Measurements from ENCODE around the gene PRRC2B.
"Not testable (repeated sequence)": the region's sequence is repeated elsewhere in the genome, so short reads cannot be mapped to it uniquely, and the experiment has no call there.

The PRRC2B gene

GRCh38 chr9:131491001-131491710, 97.3 kb downstream of the PRRC2B start:
- FAIRE-seq, result no peak

- FAIRE-seq, result no peak
Observed at GRCh38 chr9:131492070-131492469, 98.2 kb downstream of the PRRC2B start.

DNA sequence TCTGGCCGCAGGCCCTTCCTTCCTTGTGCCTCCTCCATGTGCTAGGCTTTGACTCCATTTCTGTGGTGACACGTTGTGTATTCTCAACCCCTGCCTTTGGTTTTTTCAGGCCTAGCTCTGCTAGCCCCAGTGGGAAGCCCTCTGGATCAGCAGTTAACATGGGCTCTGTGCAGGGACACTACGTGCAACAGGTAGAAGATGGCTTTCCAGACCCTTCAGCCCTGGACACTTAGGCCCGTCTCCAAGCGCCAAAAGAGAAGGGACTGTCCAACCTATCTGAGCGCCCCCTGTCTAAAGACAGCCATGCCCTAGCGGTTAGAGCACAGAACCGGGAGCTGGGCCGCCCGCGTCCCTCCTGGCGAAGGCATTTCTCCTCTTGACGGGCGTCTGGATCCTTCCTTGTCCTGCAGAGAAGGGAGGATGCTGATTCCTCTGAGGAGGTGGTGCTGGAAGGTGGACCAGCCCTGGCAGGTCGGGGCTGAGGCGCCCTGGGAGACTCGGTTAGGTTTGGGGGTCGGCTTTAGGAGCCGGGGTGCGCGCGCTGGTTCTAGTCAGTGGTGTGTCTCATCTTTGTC, 100.5 kb downstream of the PRRC2B start:
- no peak for FAIRE-seq

GRCh38 chr9:131495785-131496184, 101.9 kb downstream of the PRRC2B start:
- FAIRE-seq, result no peak

GRCh38 chr9:131496844-131497405, 103.0 kb downstream of the PRRC2B start:
- no peak for FAIRE-seq

- FAIRE-seq, result no peak
Observed at GRCh38 chr9:131499254-131499767, 105.4 kb downstream of the PRRC2B start.

DNA sequence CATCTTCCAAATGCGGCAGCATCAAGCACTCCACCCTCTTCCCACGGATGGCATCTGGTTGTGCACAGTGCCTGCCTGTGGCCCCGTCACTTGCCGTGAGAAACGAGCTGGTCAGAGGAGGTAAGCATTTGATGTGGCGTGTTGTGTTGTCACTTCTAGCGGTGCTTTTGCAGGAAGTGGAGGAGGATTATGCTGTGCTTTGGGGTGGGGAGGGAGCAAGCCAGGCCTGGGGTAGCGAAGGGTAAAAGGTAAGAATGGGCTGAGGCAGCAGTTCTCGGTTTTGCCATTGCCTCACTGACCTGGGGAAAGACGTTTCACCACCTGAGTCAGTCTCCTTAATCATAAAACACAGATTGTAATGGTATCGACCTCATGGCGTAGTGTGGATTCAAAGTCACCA, 106.5 kb downstream of the PRRC2B start:
- no peak for FAIRE-seq

- no peak for FAIRE-seq
Observed at GRCh38 chr9:131500939-131501541, 107.2 kb downstream of the PRRC2B start.

DNA sequence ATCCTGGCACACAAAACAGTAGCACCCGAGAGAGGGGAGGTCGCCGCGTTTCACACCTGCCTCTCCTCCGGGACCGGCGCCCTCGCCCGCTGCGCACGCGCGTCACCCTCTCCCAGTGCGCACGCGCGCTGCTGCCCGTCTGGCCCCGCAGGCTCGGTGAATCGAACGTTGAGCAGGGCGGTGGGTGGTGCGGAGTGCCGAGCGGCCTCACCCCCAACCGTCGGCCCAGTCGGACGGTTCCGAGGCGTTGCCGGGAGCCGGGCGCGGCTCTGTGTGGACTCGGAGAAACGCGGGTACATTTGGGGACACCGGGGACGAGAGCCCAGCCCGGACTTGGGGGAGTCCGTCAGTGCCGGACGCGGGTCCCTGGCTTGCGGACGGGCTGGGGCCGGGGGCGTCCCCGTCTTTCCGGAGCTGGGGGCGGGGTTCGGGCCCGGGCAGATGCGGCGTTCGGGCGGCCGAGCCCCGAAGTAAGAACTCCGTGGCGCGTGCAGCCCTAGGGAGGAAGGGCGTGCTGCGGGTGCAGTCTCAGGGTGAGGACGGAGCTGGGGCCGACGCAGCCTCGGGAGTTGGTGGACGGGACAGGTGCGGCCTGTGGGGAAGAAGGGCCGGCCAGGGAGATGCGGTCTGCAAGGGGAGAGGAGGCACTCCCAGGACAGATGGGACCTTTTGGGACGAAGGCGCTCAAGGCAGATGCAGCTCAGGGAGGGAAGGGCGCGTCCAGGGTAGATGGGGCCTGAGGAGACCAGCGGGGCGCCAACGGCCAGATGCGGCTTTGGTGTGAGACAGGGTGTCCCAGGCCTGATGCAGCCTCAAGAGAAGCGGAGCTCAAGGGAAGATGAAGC, 109.1 kb downstream of the PRRC2B start, which contains the start of gene POMT1:
TSS of gene POMT1 (plus strand) at position 138 of the 845 bp plus-strand sequence. CDS start 1,301 bp downstream, outside the sequence.
- FAIRE-seq, result no peak

DNA sequence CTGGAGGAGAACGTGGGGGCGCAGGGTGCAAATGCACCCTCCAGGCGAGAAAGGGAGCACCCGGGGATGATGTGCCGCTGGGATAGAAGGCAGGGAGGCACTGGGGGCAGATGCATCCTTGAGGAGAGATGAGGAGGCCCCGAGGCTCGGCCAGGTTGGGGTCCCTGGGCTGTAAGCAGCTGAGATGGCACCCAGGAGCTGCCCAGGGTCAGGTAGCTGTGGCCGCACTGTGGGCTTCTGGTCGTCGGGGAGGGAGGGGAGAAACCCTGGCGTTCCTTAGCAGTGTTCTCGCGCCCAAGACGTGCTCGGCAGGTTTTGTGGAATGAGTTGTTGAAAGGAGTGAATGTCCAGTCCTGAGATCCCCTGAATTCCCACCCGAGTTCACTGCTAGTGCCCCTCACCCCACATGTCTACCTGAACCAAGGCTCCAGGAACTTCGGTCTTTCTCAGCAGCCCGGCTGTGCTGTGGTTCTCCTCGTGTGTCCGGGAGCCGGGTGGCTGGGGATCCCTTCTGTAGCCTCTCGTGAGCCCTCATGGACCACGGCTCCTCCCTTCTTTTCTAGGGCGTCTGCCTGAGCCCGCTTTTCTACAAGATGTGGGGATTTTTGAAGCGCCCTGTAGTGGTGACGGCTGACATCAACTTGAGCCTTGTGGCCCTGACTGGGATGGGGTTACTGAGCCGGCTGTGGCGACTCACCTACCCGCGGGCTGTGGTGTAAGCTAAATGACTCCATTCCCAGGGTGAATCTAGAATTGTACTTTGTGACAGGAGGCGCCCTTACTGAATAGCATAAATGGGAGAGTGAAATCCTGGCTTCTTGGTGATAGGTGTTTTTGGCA, 110.0 kb downstream of the PRRC2B start:
- no peak for FAIRE-seq

DNA sequence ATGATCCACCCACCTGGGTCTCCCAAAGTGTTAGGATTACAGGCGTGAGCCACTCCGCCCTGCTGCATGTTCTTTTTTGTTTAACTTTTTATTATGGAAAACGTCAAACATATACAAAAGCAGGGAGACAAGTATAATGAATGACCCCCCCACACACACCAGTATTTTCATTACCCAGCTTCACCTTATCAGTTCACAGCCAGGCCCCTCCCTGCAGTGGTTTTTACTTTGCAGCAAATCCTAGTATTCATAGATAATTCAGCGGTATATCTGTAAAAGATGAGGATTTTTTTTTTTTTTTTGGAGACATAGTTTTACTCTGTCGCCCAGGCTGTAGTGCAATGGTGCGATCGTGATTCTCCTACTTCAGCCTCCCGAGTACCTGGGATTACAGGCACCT, 111.1 kb downstream of the PRRC2B start:
- FAIRE-seq, result no peak

- FAIRE-seq, result no peak
Observed at GRCh38 chr9:131511416-131511815, 117.5 kb downstream of the PRRC2B start.

DNA sequence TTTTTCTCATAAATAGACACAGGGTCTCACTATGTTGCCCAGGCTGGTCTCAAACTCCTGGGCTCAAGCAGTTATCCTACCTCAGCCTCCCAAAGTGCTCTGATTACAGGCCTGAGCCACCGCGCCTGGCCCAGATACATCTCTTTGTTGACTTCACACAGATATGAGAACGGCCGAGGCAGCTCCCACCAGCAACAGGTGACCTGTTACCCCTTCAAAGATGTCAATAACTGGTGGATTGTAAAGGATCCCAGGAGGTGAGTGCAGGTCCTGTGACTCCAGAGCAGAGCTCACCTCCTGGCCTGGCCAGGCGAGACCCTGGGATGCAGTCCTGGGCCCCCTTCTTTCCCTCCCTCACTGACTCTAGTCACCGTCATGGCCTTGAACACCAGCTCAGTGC, 118.0 kb downstream of the PRRC2B start:
- no peak for FAIRE-seq

- no peak for FAIRE-seq
Observed at GRCh38 chr9:131513177-131513576, 119.3 kb downstream of the PRRC2B start.

- not testable (repeated sequence) for FAIRE-seq
Observed at GRCh38 chr9:131515559-131516031, 121.7 kb downstream of the PRRC2B start.

DNA sequence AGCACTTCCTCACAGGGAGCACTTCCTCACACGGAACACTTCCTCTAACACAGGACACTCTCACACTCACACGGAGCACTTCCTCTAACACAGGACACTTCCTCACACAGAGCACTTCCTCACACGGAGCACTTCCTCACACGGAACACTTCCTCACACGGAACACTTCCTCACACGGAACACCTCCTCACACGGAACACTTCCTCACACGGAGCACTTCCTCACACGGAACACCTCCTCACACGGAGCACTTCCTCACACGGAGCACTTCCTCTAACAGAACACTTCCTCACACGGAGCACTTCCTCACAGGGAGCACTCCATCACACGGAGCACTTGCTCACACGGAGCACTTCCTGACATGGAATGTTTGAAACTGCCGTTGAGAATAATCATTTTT, 122.2 kb downstream of the PRRC2B start:
- no peak for FAIRE-seq

DNA sequence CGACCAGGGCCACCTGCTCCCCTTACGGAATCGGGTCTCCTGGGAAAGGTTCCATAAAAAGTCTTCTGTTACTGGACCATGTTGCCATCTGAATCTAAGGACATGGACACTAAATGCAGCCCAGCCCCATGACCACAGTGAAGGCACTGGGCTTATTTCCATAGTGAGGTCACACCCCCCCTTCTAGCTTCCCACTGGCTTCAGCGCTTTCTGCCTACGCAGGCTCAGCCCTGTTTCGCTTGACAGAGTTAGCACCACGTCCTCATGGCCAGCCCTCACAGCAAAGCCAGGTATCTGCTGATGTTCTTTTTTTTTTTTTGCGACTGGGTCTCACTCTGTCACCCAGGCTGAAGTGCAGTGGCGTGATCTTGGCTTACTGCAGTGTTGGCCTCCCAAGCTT, 123.0 kb downstream of the PRRC2B start:
- FAIRE-seq, result no peak

- FAIRE-seq, result no peak
Observed at GRCh38 chr9:131517761-131518190, 123.9 kb downstream of the PRRC2B start.

DNA sequence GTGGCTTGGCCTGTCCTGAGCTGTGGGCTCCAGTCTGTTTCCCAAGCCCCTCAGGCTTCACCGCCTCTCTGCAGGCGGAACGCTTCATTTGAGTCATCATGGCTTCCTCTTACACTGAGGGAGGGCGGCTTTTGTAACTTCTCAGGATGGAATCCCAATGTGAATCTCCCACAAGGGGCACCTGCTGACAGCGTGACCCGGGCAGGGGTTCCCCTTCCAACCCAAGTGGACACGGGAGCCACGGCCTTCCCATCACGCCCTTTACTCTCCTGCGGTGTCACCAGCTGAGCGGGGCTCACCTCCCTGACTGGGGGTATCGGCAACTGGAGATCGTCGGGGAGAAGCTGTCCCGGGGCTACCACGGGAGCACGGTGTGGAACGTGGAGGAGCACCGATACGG, 124.7 kb downstream of the PRRC2B start:
- FAIRE-seq, result no peak

DNA sequence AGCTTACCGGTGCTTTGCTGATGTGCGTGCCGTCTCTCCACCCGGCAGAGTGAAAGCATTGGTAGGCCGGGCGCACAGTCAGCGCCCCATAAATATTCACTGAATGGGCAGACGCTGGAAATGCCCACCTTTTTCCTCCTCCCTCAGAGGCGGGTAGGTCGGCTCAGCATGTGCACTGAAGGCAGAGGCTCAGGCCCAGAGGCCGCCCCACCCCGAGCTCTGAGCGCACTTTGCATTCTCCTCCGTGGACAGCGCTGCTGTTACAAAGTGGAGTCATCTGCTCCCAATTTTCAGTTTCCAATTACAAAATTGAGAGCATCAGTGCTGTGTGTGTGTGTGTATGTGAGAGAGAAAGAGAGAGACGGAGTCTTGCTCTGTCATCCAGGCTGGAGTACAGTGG, 126.6 kb downstream of the PRRC2B start:
- no peak for FAIRE-seq

DNA sequence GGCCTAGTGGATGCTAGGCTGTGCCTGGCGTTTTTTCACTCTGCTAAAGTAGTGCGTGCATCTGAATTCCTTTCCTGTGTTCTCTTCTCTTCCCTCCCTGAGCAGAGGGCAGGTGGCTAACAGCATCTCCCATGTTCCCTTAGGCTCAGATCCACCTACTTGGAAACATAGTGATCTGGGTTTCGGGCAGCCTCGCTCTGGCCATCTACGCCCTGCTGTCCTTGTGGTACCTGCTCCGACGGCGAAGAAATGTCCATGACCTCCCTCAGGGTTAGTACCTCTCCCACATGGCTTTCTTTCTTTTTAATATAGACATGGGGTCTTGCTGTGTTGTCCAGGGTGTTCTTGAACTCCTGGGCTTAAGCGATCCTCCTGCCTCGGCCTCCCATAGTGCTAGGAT, 127.3 kb downstream of the PRRC2B start:
- no peak for FAIRE-seq

DNA sequence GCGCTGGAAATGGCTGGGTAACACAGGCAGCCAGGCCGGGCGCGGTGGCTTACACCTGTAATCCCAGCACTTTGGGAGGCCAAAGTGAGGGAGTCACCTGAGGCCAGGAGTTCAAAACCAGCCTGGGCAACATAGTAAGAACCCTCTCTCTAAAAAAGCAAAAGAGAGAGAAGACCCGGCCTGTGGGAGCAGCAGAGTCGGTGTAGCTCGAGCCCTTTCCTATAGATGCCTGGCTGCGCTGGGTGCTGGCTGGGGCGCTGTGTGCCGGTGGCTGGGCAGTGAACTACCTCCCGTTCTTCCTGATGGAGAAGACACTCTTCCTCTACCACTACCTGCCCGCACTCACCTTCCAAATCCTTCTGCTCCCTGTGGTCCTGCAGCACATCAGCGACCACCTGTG, 127.9 kb downstream of the PRRC2B start:
- FAIRE-seq, result no peak
